KMS-11 (cell line): Measurements from ENCODE around the gene NREP.
"Not testable (repeated sequence)": the region's sequence is repeated elsewhere in the genome, so short reads cannot be mapped to it uniquely, and the experiment has no call there.

ENCODE experiments used
- H2AFZ ChIP-seq: fragments of 200-600 bp; sonication (generic); 2 replicates; pipeline ENCODE4 v1.6.1; 2016; ENCODE audit warnings: antibody characterized with exemption, mixed run types, low read depth
- H3K27ac ChIP-seq: fragments of 200-600 bp; sonication (generic); 2 replicates; pipeline ENCODE4 v1.6.1; 2016; ENCODE audit warnings: mild to moderate bottlenecking, mixed run types
- H3K27me3 ChIP-seq: fragments of 200-600 bp; sonication (generic); 2 replicates; pipeline ENCODE4 v1.6.1; 2017; ENCODE audit warnings: mild to moderate bottlenecking, low read depth, mixed run types, moderate library complexity; ENCODE audit not compliant: insufficient read depth
- H3K36me3 ChIP-seq: fragments of 200-600 bp; sonication (generic); 2 replicates; pipeline ENCODE4 v1.6.1; 2017; ENCODE audit warnings: mild to moderate bottlenecking, mixed run types; ENCODE audit not compliant: insufficient read depth
- H3K4me1 ChIP-seq: fragments of 200-600 bp; sonication (generic); 2 replicates; pipeline ENCODE4 v1.6.1; 2016; ENCODE audit warnings: mild to moderate bottlenecking, low read depth, mixed run types; ENCODE audit not compliant: poor library complexity, severe bottlenecking
- H3K4me2 ChIP-seq: fragments of 200-600 bp; sonication (generic); 2 replicates; pipeline ENCODE4 v1.7.0; 2016; ENCODE audit warnings: mild to moderate bottlenecking, mixed run types
- H3K4me3 ChIP-seq: fragments of 200-600 bp; sonication (generic); IDR thresholded peaks from 2 replicates; pipeline ENCODE4 v1.6.1; 2017; ENCODE audit warnings: low read depth, low read length, mixed read lengths; ENCODE audit not compliant: insufficient read depth
- H3K79me2 ChIP-seq: fragments of 200-600 bp; sonication (generic); 2 replicates; pipeline ENCODE4 v1.6.1; 2016; ENCODE audit warnings: low read depth, mixed run types; ENCODE audit not compliant: insufficient read depth
- H3K9ac ChIP-seq: fragments of 200-600 bp; sonication (generic); 2 replicates; pipeline ENCODE4 v1.6.1; 2016; ENCODE audit warnings: mild to moderate bottlenecking, mixed run types
- H4K20me1 ChIP-seq: fragments of 200-600 bp; sonication (generic); 2 replicates; pipeline ENCODE4 v1.6.1; 2016; ENCODE audit warnings: mild to moderate bottlenecking, mixed run types; ENCODE audit not compliant: insufficient read depth
- CTCF ChIP-seq: fragments of 200-600 bp; sonication (generic); conservative IDR thresholded peaks from 2 replicates; pipeline ENCODE4 v1.6.1; 2017; ENCODE audit warnings: low read depth, mild to moderate bottlenecking, antibody characterized with exemption, low read length, moderate library complexity, mixed read lengths

The NREP gene

GRCh38 chr5:111719773-111720172 lies 37.2 kb downstream of the NREP start:
- no peak for TF ChIP-seq CTCF
- Histone ChIP-seq H3K4me1 (no peaks in the 10 kb centered on the region), H2AFZ (no peak overlapping the region), H3K36me3 (no peaks in the 10 kb centered on the region), H3K79me2 (no peaks in the 10 kb centered on the region), H3K27ac (no peak overlapping the region), H4K20me1 (no peaks in the 10 kb centered on the region), H3K4me3 (no peak overlapping the region), H3K4me2 (no peak overlapping the region), H3K27me3 (no peaks in the 10 kb centered on the region), H3K9ac (no peak overlapping the region)

- H3K4me1 ChIP-seq, H3K27me3 ChIP-seq, H3K4me3 ChIP-seq, H4K20me1 ChIP-seq, H3K4me2 ChIP-seq, H3K79me2 ChIP-seq, H3K36me3 ChIP-seq, H3K27ac ChIP-seq, H2AFZ ChIP-seq, H3K9ac ChIP-seq: not testable (repeated sequence)
Observed at GRCh38 chr5:111716789-111717188, 40.2 kb downstream of the NREP start.

GRCh38 chr5:111707630-111708164 lies 49.3 kb downstream of the NREP start:
- Histone ChIP-seq H3K4me1 (peaks cover 10% of the 10 kb centered on the region), H3K36me3 (no peaks in the 10 kb centered on the region), H3K27ac (no peak overlapping the region), H3K4me2 (no peak overlapping the region), H3K9ac (no peak overlapping the region), H3K27me3 (no peaks in the 10 kb centered on the region), H2AFZ (no peak overlapping the region), H3K4me3 (no peak overlapping the region), H4K20me1 (no peaks in the 10 kb centered on the region), H3K79me2 (no peaks in the 10 kb centered on the region)
- TF ChIP-seq CTCF: no peak

GRCh38 chr5:111706345-111706744 lies 50.6 kb downstream of the NREP start:
- Histone ChIP-seq H3K27me3 (no peaks in the 10 kb centered on the region), H3K27ac (no peak overlapping the region), H3K36me3 (no peaks in the 10 kb centered on the region), H3K4me1 (peaks cover 10% of the 10 kb centered on the region), H3K9ac (no peak overlapping the region), H2AFZ (no peak overlapping the region), H3K4me2 (no peak overlapping the region), H3K4me3 (no peak overlapping the region), H3K79me2 (no peaks in the 10 kb centered on the region), H4K20me1 (no peaks in the 10 kb centered on the region)
- TF ChIP-seq CTCF: no peak

- TF ChIP-seq CTCF: no peak
- Histone ChIP-seq H3K79me2 (no peaks in the 10 kb centered on the region), H3K4me3 (no peak overlapping the region), H4K20me1 (no peaks in the 10 kb centered on the region), H3K4me1 (peaks cover 10% of the 10 kb centered on the region), H2AFZ (no peak overlapping the region), H3K36me3 (no peaks in the 10 kb centered on the region), H3K9ac (no peak overlapping the region), H3K27me3 (no peaks in the 10 kb centered on the region), H3K4me2 (no peak overlapping the region), H3K27ac (no peak overlapping the region)
Observed at GRCh38 chr5:111704452-111705085, 52.4 kb downstream of the NREP start.
